GM19438 (cell line): ENCODE measurements around the gene ZNF496.
A peak's percentile ranks its signal among the peaks of the same experiment; 100 is the strongest.
"Not testable (repeated sequence)": the region's sequence is repeated elsewhere in the genome, so short reads cannot be mapped to it uniquely, and the experiment has no call there.

Experiments used
- ATAC-seq: cut with Tn5 transposase; IDR thresholded peaks from one replicate; pipeline ENCODE4 v1.9.1; 2021; ENCODE audit warnings: low read depth; ENCODE audit not compliant: unreplicated experiment

ZNF496 gene

GRCh38 chr1:247331525-247332214 is at the start of gene ZNF496:
Gene ZNF496, minus strand, starts transcription at chr1:247331867. Its CDS starts 2,289 bp downstream, at chr1:247329578.
- ATAC-seq: peak; percentile 64

GRCh38 chr1:247378334-247379073 is 46.8 kb upstream of the ZNF496 start:
- ATAC-seq: no peak

- ATAC-seq: not testable (repeated sequence)
Measured at GRCh38 chr1:247377656-247378055, 46.0 kb upstream of the ZNF496 start.

- no peak for ATAC-seq
Measured at GRCh38 chr1:247376659-247377058, 45.0 kb upstream of the ZNF496 start.

GRCh38 chr1:247375747-247376146 is 44.1 kb upstream of the ZNF496 start:
- ATAC-seq: no peak

GRCh38 chr1:247374651-247375334 is 43.1 kb upstream of the ZNF496 start:
- ATAC-seq: not testable (repeated sequence)

- no peak for ATAC-seq
Measured at GRCh38 chr1:247373721-247374141, 42.1 kb upstream of the ZNF496 start.

GRCh38 chr1:247371801-247372259 is 40.2 kb upstream of the ZNF496 start:
- no peak for ATAC-seq

GRCh38 chr1:247370786-247371732 is 39.4 kb upstream of the ZNF496 start:
- no peak for ATAC-seq

GRCh38 chr1:247368490-247369145 is 37.0 kb upstream of the ZNF496 start:
- ATAC-seq: no peak

- no peak for ATAC-seq
Measured at GRCh38 chr1:247367786-247368422, 36.2 kb upstream of the ZNF496 start.

GRCh38 chr1:247366926-247367645 is 35.4 kb upstream of the ZNF496 start:
- no peak for ATAC-seq

- ATAC-seq: not testable (repeated sequence)
Measured at GRCh38 chr1:247366345-247366744, 34.7 kb upstream of the ZNF496 start.

- no peak for ATAC-seq
Measured at GRCh38 chr1:247365023-247365422, 33.4 kb upstream of the ZNF496 start.

- ATAC-seq: not testable (repeated sequence)
Measured at GRCh38 chr1:247363000-247363399, 31.3 kb upstream of the ZNF496 start.

- ATAC-seq: no peak
Measured at GRCh38 chr1:247362153-247362552, 30.5 kb upstream of the ZNF496 start.

- no peak for ATAC-seq
Measured at GRCh38 chr1:247360991-247361731, 29.5 kb upstream of the ZNF496 start.
